ENCODE results near the gene PLB1. TPM values are rescaled to one million over a fixed set of nuclear protein-coding genes. Genes with fewer than 3 reads are reported as not detected.

The PLB1 gene
- polyA plus RNA-seq, 2 of the 4 experiments (the other 2 are of a cell fraction): 0.26 to 1.4 TPM

- Histone ChIP-seq H3K27ac (no peak overlapping the region; a peak in 1 of 6 replicates), H3K4me1 (peaks cover 11% of the 10 kb centered on the region), H3K4me2 (no peak overlapping the region), H3K9me3 (no peaks in the 10 kb centered on the region), H3K4me3 (no peak overlapping the region)
- TF ChIP-seq KDM1A (IDR thresholded peaks at IDR 0.05; ENCODE audit: low read depth) (no peak), POLR2A (IDR thresholded peaks at IDR 0.05; ENCODE audit: low read length) (no peak), MAFK (IDR thresholded peaks at IDR 0.05; ENCODE audit: partially characterized antibody) (no peak), TP53 (CRISPR knock-in tag; IDR thresholded peaks at IDR 0.05) (no peak), ZFP36 (IDR thresholded peaks at IDR 0.05; ENCODE audit: borderline replicate concordance, partially characterized antibody) (no peak), HOXA7 (CRISPR knock-in tag; IDR thresholded peaks at IDR 0.05) (no peak), FOSB (CRISPR knock-in tag; IDR thresholded peaks at IDR 0.05) (no peak), SREBF2 (IDR thresholded peaks at IDR 0.05) (no peak)
- TF ChIP-seq, protein P1, sequence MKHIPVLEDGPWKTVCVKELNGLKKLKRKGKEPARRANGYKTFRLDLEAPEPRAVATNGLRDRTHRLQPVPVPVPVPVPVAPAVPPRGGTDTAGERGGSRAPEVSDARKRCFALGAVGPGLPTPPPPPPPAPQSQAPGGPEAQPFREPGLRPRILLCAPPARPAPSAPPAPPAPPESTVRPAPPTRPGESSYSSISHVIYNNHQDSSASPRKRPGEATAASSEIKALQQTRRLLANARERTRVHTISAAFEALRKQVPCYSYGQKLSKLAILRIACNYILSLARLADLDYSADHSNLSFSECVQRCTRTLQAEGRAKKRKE (CRISPR knock-in tag; IDR thresholded peaks at IDR 0.05; ENCODE audit: low read depth): no peak
- TF ChIP-seq, protein P2, sequence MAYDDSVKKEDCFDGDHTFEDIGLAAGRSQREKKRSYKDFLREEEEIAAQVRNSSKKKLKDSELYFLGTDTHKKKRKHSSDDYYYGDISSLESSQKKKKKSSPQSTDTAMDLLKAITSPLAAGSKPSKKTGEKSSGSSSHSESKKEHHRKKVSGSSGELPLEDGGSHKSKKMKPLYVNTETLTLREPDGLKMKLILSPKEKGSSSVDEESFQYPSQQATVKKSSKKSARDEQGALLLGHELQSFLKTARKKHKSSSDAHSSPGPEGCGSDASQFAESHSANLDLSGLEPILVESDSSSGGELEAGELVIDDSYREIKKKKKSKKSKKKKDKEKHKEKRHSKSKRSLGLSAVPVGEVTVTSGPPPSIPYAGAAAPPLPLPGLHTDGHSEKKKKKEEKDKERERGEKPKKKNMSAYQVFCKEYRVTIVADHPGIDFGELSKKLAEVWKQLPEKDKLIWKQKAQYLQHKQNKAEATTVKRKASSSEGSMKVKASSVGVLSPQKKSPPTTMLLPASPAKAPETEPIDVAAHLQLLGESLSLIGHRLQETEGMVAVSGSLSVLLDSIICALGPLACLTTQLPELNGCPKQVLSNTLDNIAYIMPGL (CRISPR knock-in tag; IDR thresholded peaks at IDR 0.05; ENCODE audit: borderline replicate concordance): no peak
- POLR2A ChIA-PET: interaction anchor here (0.7 to 0.8 kb wide), 2 partner anchors 133 to 157 kb away, joined by 3 to 6 read pairs; partner anchors contain the start of gene PPP1CB
- WGBS (ENCODE audit: missing lambda C conversion rate): 74% methylated on average over 12 of the region's 12 CpGs
- DNase-seq (ENCODE audit: low read depth in 1 of 2, low spot score in 1 of 2): no peak
- ATAC-seq: no peak
- FAIRE-seq: no peak
- CTCF ChIA-PET: interaction anchor here (0.9 to 2.8 kb wide), 9 partner anchors 11 to 136 kb away, joined by 3 to 16 read pairs (median 4); partner anchors contain the start of gene PPP1CB
These were observed 122.6 kb downstream of the PLB1 start for GRCh38 chr2:28618221-28619141.

DNA sequence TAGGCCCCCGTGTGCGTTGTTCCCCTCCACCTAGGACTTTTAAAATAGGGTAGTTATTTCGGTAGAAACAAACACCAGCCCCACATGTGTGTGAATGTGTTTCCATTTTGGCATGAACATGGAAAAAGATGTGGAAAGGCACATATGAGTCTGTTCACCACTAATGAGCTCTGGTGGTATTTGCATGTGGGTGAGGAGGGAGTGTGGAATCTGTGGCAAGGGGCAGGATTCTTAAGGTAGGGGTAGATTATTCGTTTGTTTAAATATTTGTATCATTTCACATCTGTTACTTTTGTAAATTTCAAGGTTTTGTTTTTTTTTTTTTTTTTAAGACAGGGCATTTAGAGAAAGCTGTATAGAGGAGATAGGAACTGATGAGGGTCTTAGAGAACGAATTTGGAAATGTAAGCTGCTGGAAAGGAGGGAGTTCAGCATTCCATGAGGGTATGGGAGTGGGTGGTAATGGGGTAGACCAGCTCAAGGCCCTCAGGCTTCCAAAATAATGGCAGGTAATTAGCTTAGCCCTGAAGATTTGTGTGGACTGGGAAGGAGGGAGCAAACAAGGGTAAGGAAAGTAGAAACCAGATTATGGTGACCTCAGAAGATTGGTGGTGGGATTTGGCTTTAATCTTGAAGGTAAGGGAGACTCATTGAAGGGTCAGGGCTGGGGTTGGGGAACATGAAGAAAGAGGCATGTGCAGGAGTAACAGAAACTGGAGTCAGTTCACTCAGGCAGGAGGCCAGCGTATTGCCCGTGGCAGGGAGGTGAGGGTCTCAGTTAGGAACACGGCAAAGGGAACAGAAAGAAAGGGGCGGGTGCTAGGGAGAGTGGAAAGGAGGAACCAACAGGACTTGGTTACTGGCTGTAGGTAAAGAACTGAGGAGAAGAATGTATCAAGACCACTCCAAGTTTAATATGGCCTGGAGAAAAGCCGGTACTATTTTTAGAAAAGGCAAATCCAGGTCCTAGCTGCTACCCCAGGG is 123.6 kb downstream of the PLB1 start:
- FAIRE-seq (no peak), ATAC-seq (no peak), DNase-seq (ENCODE audit: low read depth in 1 of 2, low spot score in 1 of 2) (no peak)
- WGBS (ENCODE audit: missing lambda C conversion rate): 73% methylated on average over 10 of the region's 10 CpGs
- no peak overlapping the region for H3K4me3 ChIP-seq
- TF ChIP-seq EHF (CRISPR knock-in tag; IDR thresholded peaks at IDR 0.05): no peak
- no peak for TF ChIP-seq RCOR1 (IDR thresholded peaks at IDR 0.05; ENCODE audit: low read depth, low read length)
- TF ChIP-seq ZFP36 (IDR thresholded peaks at IDR 0.05; ENCODE audit: borderline replicate concordance, partially characterized antibody): no peak
- TF ChIP-seq PHF8 (IDR thresholded peaks at IDR 0.05; ENCODE audit: borderline replicate concordance, low read depth): no peak
- TF ChIP-seq HOXA7 (CRISPR knock-in tag; IDR thresholded peaks at IDR 0.05): no peak
- no peak for TF ChIP-seq RARB (CRISPR knock-in tag; IDR thresholded peaks at IDR 0.05)
- TF ChIP-seq, protein P3, sequence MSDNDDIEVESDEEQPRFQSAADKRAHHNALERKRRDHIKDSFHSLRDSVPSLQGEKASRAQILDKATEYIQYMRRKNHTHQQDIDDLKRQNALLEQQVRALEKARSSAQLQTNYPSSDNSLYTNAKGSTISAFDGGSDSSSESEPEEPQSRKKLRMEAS (IDR thresholded peaks at IDR 0.05): no peak
- TF ChIP-seq JUNB (IDR thresholded peaks at IDR 0.05): no peak
- no peak for TF ChIP-seq KDM5A (IDR thresholded peaks at IDR 0.05)
- TF ChIP-seq POLR2AphosphoS2 (conservative IDR thresholded peaks at IDR 0.05; ENCODE audit: low read length): no peak
- no peak for TF ChIP-seq MYC (IDR thresholded peaks at IDR 0.05; ENCODE audit: borderline replicate concordance, low read length)
- TF ChIP-seq, protein P4, sequence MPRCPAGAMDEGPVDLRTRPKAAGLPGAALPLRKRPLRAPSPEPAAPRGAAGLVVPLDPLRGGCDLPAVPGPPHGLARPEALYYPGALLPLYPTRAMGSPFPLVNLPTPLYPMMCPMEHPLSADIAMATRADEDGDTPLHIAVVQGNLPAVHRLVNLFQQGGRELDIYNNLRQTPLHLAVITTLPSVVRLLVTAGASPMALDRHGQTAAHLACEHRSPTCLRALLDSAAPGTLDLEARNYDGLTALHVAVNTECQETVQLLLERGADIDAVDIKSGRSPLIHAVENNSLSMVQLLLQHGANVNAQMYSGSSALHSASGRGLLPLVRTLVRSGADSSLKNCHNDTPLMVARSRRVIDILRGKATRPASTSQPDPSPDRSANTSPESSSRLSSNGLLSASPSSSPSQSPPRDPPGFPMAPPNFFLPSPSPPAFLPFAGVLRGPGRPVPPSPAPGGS (IDR thresholded peaks at IDR 0.05): no peak
- no peak overlapping the region for H3K4me2 ChIP-seq
- H3K4me1 ChIP-seq: peaks cover 9% of the 10 kb centered on the region
- ChIA-PET POLR2A (interaction anchor here (0.7 to 0.8 kb wide), 2 partner anchors 132 to 156 kb away, joined by 3 to 6 read pairs; partner anchors contain the start of gene PPP1CB), CTCF (interaction anchor here (0.7 to 2.8 kb wide), 6 partner anchors 10 to 135 kb away, joined by 3 to 8 read pairs (median 3); partner anchors contain the start of gene PPP1CB)
- no peak overlapping the region; a peak in 1 of 6 replicates for H3K27ac ChIP-seq
- H3K9me3 ChIP-seq: no peaks in the 10 kb centered on the region

All from A549 (cell line).